Measurements from ENCODE around the gene SNX24.

SNX24 gene

DNA sequence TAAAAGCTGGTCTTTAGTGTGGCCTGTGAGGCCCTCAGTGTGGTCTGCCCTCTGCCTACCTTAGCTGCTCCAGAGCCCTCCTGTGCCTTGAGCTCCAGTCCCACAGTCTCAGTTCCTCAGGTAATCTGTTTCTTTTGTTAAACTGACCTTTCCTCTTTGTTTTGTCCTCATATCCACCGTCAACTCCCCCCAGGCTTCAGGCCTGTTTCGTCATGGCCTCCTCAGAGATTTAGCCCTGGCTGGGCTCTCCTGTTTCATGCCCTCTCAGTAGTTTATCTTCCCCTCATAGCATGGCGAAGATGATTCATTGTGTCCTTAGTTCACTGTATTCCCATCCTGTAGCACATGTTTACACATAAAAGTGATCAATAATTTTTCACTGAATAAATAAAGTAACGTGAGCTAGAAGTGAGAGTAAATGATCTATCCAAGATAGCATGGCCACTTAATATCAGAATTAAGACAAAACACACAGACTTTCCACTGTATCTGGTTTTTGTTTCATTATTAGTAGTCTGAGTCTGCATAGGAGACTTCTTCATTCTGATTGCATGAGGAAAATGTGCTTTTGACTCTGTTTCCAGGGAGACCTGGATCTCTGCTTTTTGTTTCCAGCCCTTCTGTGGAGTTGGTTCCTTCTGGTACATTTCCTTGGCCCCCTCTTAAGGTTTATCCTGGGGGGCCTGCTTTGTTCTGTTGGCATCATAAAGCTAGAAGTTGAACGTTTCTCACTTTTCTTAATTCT is 70.5 kb downstream of the SNX24 start:
- TF ChIP-seq, protein P1, sequence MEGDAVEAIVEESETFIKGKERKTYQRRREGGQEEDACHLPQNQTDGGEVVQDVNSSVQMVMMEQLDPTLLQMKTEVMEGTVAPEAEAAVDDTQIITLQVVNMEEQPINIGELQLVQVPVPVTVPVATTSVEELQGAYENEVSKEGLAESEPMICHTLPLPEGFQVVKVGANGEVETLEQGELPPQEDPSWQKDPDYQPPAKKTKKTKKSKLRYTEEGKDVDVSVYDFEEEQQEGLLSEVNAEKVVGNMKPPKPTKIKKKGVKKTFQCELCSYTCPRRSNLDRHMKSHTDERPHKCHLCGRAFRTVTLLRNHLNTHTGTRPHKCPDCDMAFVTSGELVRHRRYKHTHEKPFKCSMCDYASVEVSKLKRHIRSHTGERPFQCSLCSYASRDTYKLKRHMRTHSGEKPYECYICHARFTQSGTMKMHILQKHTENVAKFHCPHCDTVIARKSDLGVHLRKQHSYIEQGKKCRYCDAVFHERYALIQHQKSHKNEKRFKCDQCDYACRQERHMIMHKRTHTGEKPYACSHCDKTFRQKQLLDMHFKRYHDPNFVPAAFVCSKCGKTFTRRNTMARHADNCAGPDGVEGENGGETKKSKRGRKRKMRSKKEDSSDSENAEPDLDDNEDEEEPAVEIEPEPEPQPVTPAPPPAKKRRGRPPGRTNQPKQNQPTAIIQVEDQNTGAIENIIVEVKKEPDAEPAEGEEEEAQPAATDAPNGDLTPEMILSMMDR (conservative IDR thresholded peaks at IDR 0.05; ENCODE audit: low read depth, low read length): no peak
- DNase-seq (ENCODE audit: low read depth): no peak
- no peak overlapping the region for H3K4me3 ChIP-seq (ENCODE audit: low read length)

DNA sequence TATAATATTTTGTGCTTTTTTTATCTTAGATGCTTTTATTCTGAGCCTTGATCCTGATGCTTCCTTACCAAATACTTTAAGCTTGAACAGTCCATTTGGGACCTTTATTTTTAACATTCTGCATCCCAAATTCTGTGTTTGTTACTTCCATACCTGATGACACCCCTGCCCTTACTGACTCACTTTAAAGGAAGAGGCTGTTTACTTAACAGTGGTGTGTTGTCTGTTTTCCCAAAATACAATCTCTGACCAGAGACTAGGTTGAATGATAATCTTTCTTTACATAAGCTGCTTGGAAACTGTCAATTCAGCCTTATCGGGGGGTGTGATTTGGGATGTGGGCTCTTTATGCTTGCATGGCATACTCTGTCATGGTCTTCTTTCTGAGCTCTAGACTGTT is 71.1 kb downstream of the SNX24 start:
- DNase-seq (ENCODE audit: low read depth): no peak
- TF ChIP-seq, protein P1 (conservative IDR thresholded peaks at IDR 0.05; ENCODE audit: low read depth, low read length): no peak
- no peak overlapping the region for H3K4me3 ChIP-seq (ENCODE audit: low read length)

DNA sequence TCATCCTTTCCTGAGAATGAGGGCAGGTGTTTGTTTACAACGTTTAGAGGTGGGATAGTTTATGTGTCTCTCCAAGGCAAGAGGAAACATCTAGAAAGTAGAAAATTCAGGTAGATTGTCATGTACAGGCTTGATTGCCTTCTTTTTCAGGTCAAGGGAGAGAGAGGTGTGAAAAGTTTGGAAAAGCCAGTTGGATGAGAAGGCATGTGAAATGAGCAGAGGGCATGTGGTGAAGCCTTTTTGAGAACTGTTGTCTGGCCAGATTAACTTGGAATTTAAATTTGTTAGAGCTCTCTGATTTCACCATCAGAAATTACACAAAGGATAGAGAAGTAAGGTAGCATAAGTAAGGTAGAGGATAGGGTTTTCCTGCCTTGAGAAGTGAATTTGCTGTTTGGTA is 74.6 kb downstream of the SNX24 start:
- TF ChIP-seq, protein P1 (conservative IDR thresholded peaks at IDR 0.05; ENCODE audit: low read depth, low read length): no peak
- H3K4me3 ChIP-seq (ENCODE audit: low read length): no peak overlapping the region
- no peak for DNase-seq (ENCODE audit: low read depth)

DNA sequence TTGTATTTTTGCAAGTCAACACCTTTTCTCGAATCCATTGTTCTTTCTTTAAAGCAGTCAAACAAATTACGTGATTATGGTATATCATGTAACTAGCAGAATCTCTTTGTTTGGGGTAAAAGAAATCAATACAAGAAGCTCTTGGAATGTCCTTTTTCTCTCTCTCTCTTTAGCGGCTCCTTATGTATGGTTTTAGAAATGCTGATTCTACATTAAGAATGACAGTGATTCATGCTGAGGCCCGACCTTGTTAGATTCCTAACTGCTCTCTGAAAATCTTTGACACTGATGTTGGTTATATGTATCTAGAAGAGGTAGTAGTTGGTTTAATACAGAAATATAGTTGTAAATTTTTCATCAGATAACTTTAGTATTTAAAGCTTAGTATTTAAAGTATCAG is 76.4 kb downstream of the SNX24 start:
- TF ChIP-seq, protein P1 (conservative IDR thresholded peaks at IDR 0.05; ENCODE audit: low read depth, low read length): no peak
- DNase-seq (ENCODE audit: low read depth): no peak

DNA sequence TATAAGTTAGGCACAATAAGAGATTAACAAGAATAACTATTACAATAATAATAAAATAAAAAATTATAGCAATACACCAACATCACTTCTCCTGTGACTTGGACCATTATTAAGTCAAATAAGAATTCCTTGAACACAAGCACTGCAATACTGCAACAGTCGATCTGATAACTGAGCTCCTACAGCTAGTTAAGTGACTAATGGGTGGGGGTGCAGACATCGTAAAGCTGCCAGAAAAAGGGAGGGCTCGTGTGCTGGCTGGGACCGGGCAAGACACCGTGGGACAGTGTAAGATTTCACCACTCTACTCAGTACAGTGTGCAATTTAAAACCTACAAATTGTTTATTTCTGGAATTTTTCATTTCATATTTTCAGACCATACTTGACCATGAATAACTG is 78.8 kb downstream of the SNX24 start:
- TF ChIP-seq, protein P1 (conservative IDR thresholded peaks at IDR 0.05; ENCODE audit: low read depth, low read length): no peak
- no peak for DNase-seq (ENCODE audit: low read depth)
- H3K4me3 ChIP-seq (ENCODE audit: low read length): no peak overlapping the region

More for the DNA sequence above, 76.4 kb downstream of the SNX24 start:
- H3K4me3 ChIP-seq (ENCODE audit: low read length): no peak overlapping the region

DNA sequence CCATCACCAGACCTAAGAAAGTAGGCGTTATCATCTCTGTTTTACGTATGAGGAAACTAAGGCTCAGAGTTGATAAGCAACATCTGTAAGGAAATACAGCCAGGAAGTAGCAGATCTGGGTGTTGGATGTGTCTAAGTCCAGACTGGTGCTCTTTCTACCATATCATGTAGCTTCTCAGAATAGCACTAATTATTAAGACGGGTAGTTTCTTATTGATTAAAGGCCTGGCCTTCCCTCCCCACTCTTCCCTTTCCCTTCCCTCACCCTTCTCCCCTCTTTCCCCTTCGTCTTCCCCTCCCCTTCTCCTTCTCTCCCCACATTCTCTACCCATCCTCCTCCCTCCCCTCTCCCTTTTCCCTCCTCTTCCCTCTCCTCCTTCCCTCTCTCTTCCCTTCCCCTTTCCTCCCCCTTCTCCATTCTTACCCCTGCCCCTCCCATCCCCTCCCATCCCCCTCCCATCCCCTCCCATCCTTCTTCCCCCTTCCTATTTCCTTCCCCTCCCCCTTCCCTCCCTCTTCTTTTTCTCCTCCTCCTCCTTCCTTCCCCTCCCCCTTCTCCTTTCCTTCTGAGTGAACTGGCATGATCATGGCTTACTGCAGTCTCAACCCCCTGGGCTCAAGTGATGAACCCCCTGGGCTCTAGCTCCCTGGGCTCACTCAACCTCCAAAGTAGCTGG is 79.4 kb downstream of the SNX24 start:
- no peak overlapping the region for H3K4me3 ChIP-seq (ENCODE audit: low read length)
- TF ChIP-seq, protein P1 (conservative IDR thresholded peaks at IDR 0.05; ENCODE audit: low read depth, low read length): no peak

DNA sequence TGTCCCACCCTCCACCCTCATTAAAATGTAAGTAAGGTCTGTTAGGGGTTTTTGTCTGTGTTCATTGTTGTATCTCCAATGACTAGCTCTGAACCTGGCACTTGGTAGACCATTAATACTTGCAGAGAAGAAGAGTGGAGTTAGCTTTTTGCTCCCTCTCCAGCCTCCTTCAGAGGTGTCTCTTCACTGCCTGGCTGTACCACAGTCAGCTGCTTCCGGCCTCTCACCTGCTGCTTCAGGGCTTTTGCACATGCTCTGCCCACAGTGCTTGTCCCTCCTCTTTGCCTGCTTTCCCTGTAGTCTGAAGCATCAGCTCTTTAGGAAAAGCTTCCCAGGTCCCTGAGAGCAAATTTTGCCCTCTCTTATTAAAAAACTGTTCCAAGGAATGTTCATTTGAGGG is 83.6 kb downstream of the SNX24 start:
- H3K4me3 ChIP-seq (ENCODE audit: low read length): no peak overlapping the region
- no peak for DNase-seq (ENCODE audit: low read depth)
- TF ChIP-seq, protein P1 (conservative IDR thresholded peaks at IDR 0.05; ENCODE audit: low read depth, low read length): no peak

More for the DNA sequence above, 79.4 kb downstream of the SNX24 start:
- DNase-seq (ENCODE audit: low read depth): no peak
